ENCODE data around the gene ATF7.
"Not testable (repeated sequence)": the region's sequence is repeated elsewhere in the genome, so short reads cannot be mapped to it uniquely, and the experiment has no call there.

GRCh38 chr12:53606688-53607087, 19.5 kb downstream of the ATF7 start:
- TF ChIP-seq CTCF (IDR thresholded peaks at IDR 0.05); ZFX (IDR thresholded peaks at IDR 0.05; ENCODE audit: borderline replicate concordance): not testable (repeated sequence)
